Tibial nerve (tissue), 4 donors: ENCODE data around the gene ZNF217.

ENCODE experiments used
- EP300 ChIP-seq, 2 donors: sonication (generic); formaldehyde crosslinking; IDR thresholded peaks; one replicate each; pipeline ENCODE4 v1.6.1; 2017; ENCODE audit warnings: antibody characterized with exemption in 2 of 2, mild to moderate bottlenecking in 1 of 2
- POLR2A ChIP-seq, 2 donors: fragments of 450-650 bp; IDR thresholded peaks; one replicate each; pipeline ENCODE4 v1.6.1; 2017; ENCODE audit warnings: antibody characterized with exemption in 2 of 2, mild to moderate bottlenecking in 2 of 2, moderate library complexity in 2 of 2
- TF ChIP-seq, protein P1 (sequence below), 5 experiments: fragments of 200-600 bp in 3 of 5; fragments of 450-650 bp in 2 of 5; sonication (generic) in 3 of 5; IDR thresholded peaks; one replicate each; pipeline ENCODE4 v1.5.1; 2016 to 2019; ENCODE audit warnings: antibody characterized with exemption in 5 of 5, mild to moderate bottlenecking in 3 of 5, moderate library complexity in 2 of 5

DNA sequence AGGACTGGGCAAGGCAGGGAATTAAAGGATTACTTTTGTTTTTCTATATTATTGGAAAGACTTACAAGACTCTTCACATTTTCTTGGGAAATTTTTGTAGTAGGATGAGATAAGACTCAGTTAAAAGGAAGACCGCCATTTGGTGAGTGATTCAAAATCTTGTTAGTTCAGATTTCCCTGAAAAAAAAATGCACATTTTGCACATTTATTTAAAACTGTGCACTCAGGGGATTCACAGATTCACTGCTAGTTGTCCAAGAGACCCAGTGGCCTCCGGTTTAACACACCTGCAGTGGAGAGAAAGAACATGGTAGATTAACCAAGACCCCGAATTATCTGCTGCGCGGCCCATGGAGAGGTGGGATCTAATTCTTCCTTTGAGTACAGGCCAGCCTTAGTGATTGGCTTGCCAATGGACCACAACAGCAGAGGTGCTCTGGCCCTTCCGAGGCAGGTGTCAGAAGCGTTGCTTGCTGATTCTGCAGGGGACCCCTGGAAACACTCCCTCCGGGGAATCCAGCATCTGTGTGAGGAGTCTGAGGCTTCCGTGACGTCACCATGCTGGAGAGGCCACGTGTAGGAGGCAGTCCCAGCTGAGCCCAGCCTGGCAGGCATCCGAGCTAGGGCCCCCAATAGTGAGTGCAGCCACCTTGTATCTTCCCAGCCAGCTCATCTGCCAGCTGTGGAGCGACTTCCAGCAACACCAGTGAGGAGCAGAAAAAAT lies 68.9 kb downstream of the ZNF217 start:
- TF ChIP-seq, protein P1, sequence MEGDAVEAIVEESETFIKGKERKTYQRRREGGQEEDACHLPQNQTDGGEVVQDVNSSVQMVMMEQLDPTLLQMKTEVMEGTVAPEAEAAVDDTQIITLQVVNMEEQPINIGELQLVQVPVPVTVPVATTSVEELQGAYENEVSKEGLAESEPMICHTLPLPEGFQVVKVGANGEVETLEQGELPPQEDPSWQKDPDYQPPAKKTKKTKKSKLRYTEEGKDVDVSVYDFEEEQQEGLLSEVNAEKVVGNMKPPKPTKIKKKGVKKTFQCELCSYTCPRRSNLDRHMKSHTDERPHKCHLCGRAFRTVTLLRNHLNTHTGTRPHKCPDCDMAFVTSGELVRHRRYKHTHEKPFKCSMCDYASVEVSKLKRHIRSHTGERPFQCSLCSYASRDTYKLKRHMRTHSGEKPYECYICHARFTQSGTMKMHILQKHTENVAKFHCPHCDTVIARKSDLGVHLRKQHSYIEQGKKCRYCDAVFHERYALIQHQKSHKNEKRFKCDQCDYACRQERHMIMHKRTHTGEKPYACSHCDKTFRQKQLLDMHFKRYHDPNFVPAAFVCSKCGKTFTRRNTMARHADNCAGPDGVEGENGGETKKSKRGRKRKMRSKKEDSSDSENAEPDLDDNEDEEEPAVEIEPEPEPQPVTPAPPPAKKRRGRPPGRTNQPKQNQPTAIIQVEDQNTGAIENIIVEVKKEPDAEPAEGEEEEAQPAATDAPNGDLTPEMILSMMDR (IDR thresholded peaks at IDR 0.05), result no peak
- TF ChIP-seq EP300 (IDR thresholded peaks at IDR 0.05), result no peak
- no peak for TF ChIP-seq POLR2A (IDR thresholded peaks at IDR 0.05)
